ENCODE measurements around the gene SERPING1.

SERPING1 gene

GRCh38 chr11:57597916-57598830 is 688 bp downstream of the SERPING1 start:
- no peak for DNase-seq

DNA sequence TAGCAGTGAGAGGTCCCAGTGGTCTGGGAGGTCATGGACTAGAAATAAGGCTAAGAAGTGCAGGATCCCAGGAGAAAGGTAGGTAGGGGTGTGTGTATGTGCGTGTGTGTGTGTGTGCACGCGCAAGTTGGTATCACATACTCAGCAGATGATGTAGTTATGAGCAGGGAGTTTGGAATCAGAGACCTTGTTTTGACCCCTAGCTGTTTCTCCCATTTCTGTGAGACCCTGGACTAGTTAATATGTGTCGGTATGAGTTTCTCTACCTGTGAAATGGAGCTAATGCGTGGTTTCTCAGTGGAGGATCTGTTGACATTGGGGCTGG is 1.3 kb downstream of the SERPING1 start:
- no peak for DNase-seq

GRCh38 chr11:57599381-57599780 is 1.9 kb downstream of the SERPING1 start:
- DNase-seq: no peak

- no peak for DNase-seq
Observed at GRCh38 chr11:57601297-57601696, 3.8 kb downstream of the SERPING1 start.

DNA sequence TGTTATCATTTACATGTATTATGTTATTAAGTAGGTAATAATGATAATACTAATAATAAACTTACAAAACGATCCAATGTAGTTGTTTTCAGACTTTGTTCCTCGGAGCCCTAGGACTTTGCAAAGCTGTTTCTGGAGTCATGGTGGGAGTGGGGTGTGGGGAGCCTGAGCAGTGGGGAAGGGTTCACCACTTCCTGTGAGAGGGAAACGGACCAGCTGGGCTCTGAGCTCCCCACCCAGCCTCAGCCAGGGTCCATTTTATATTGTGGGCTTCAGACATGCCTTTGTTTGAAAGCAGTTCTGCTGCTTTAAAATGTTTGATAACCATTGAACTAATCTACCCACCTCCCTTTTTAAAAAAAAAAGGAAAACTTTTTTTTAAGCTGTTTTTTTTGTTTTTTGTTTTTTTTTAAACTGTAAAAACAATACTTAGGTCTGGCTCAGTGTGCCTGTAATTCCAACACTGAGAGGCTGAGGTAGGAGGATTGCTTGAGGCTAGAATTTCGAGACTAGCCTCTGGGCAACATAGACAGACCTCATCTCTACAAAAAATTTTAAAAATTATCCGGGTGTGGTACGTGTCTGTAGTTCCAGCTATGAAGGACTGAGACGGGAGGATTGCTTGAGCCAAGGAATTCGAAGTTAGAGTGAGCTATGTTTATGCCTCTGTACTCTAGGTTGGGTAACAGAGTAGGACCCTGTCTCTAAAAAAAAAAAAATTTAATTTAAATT is 7.0 kb downstream of the SERPING1 start:
- DNase-seq: no peak

DNA sequence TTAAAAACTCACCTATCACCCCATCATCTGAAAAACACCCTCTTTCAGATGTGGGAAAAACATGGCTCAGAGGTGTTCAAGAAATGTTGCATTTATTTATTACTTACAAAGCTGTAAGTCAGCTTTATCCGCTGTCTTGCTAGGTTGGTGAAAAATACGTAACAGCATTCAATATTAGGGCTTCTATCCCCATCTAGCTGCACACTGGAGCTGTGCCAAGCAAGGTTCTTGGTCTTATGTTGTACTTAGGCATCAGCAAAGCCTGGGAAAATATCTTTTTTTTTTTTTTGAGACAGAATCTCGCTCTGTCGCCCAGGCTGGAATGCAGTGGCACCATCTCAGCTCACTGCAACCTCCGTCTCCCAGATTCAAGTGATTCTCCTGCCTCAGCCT is 7.5 kb downstream of the SERPING1 start:
- no peak for DNase-seq

DNA sequence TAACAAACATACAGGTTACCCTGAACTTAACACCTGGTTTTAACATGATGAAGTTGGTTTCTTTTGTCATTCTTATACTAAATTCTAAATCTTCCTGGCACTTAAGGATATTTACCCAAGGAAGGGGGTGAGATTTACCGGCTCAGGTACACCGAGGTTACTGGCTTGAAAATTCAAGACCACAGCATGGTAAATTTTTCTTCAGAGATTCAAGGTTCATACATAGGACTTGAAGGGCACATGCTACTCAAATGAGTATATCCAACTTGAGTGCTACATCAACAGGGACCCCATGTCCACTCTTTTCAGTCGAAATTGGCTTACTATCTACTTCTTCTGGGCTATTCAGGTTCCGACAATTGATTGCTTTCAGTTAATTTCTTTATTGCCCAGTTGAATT is 12.7 kb downstream of the SERPING1 start:
- DNase-seq: no peak

GRCh38 chr11:57614234-57614772 is 16.8 kb downstream of the SERPING1 start:
- no peak for DNase-seq

DNA sequence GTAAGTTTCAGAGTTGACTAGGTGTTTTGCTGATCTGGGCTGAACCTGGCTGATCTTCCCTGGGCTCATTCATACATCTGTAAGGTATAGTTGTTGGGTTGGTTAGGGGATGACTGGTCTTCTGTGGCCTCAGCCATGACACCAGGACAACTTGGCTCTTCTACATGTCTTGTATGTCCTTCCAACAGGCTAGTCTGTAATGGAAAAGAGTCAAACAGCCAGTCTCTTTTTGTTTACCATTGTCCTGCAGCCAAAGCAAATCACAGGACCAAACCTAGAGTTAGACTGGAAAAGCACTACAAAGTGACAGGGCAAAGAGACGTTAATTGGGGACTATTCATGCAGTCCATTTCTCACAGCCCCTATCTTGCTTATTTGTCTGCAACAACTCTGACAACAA is 17.8 kb downstream of the SERPING1 start:
- DNase-seq: no peak

DNA sequence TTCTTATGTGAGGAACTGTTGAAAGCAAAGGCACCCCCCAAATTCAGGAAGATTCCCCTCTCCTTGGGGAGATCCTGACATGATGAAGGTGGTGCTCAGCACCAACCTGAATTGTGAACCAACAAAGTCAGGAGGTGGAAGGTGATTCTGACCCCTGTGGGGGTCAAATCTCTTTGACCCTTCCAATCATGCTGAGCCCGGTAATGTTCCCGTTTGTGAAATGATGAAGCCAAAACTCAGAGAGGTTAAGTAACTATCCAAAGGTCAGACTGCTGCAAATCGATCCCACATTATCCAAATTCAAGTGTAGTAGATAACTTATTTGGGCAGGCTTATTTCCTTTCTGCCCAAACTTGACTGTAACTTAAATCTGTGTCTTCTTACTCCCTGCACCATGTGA is 19.1 kb downstream of the SERPING1 start:
- DNase-seq: no peak

- no peak for DNase-seq
Observed at GRCh38 chr11:57618438-57618837, 21.0 kb downstream of the SERPING1 start.

GRCh38 chr11:57619331-57619730 is 21.8 kb downstream of the SERPING1 start:
- DNase-seq: no peak

DNA sequence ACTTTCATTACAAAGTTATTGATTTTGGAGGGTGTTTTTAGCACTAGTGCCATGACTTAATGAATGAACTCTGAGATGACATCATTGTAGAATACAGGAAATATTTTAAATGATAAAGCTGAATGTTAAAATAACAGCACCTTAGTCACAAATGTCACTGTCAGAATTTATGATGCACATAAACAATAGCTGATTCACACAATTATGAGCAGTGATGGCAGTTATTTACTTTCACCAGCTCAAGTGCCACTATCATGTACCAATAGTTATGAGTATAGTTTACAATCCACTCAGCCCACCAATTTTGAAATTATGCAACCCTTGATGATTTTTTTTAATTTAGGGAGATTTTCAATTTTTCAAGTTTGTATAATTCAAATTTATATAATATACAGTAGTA is 23.0 kb downstream of the SERPING1 start:
- DNase-seq: no peak

DNA sequence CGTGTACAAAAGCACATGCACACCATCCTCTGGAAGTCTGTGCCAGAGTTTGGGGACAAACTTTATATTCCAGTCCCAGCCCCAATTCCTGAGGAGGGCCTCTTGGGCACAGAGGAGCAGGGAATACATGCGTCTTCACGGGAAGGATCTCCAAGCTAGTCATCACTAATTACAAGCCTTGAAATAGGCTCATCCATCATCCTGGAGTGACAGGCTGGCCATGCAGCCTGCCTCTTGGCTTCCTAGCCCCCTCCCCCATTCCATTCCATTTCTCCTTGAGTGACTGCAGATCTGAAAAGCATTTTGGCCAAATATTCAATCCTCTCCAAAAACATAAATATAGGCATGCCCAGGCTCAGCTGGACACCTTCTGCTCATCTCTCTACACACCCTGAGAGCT is 24.8 kb downstream of the SERPING1 start:
- DNase-seq: no peak

DNA sequence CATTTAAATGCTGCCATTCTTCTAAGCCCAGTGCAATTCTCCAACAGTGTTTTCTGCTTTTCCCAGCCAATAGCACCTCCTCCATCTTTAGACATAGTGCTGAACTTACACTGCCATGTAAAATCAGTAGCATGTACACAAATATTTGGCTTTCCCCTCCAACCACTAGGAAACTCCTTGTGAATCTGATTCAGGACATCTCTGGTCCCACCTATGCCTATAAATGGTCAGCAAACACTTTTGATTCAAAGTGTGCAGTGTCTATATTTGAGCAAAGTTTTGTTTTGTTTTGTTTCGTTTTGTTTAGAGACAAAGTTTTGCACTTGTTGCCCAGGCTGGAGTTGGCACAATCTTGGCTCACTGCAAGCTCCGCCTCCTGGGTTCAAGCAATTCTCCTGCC is 27.4 kb downstream of the SERPING1 start:
- no peak for DNase-seq

DNA sequence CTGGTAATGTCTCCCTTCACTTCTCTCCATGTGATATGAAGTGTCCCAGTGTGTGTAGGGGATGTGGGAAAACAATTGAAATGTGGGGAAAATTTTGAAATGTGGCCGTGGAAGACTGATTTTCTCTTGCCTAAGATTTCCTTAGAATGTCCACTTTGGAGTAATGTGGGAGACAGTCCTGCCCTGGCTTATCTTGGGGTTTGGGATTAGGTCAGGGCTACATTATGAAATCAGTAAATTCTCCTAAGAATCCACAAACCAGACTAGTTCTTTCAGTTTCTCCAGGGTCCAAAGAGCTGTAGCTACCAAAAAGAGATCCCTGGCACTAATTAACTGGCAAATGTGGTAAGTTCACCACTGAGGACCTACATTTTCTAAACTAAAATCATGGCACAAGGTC is 29.4 kb downstream of the SERPING1 start:
- DNase-seq: no peak

DNA sequence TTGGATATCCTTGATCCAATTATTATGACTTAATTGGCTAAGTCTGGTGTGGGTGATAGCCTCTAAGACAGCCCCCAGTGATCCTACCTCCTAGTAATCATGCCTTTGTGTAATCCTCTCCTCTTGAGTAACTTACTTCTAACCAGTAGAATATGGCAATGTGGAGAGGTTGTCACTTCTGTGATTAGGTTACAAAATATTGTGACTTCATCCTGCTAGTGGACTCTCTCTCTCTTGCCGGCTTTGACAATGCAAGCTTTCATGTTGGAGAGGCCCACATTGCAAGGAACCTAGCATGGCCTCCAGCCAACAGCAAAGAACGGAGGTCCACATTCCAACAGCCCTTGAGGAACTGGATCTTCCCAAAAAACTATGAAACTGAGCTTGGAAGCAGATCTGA is 32.7 kb downstream of the SERPING1 start:
- DNase-seq: no peak

DNA sequence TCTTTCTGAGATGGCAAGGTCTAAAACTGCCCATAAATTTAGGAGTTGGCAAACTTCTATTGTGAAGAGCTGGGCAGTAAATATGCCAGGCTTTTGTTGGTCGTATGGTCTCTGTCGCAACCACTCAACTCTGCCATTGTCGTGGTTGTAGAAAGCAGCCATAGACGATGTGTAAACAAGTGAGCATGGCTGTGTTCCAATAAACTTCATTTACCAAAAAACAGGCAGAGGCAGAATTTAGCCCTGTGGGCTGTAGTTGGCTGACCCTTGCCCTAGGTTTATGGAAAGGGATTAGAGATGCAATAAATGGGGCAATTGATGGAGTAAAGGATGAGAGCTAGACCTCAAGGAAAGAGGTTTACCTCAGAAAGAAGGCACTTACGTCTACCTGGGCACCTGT is 34.6 kb downstream of the SERPING1 start:
- DNase-seq: no peak

GRCh38 chr11:57633394-57634070 is 36.0 kb downstream of the SERPING1 start:
- DNase-seq: no peak

- no peak for DNase-seq
Observed at GRCh38 chr11:57634311-57634710, 36.8 kb downstream of the SERPING1 start.

DNA sequence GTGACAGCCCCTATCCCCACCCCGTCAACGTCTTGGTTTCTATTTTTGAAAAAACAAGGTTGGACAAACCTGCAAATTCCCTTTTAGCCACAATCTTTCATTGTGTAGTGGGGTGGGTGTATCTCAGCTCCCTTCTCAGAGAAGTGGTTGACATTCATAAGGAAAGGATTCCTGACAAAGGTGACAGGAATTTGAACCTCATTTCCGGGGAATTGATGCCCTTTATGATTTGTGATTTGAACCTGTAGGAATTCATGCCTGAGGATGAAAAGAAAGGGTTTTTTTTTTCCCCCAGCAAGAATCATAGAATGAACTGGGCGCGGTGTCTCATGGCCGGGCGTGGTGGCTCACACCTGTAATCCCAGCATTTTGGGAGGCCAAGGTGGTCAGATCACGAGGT is 37.8 kb downstream of the SERPING1 start:
- DNase-seq: no peak

- DNase-seq: no peak
Observed at GRCh38 chr11:57637626-57638004, 40.1 kb downstream of the SERPING1 start.

- DNase-seq: no peak
Observed at GRCh38 chr11:57638005-57638781, 40.7 kb downstream of the SERPING1 start.

Measured in central memory CD4-positive, alpha-beta T cell (primary cell).